GM12892 (cell line): ENCODE results near the gene INTS2.
"Not testable (repeated sequence)": the region's sequence is repeated elsewhere in the genome, so short reads cannot be mapped to it uniquely, and the experiment has no call there.

Experiments
- DNase-seq: peaks from one replicate; pipeline ENCODE4 v3.0.0; 2011; ENCODE audit not compliant: insufficient read length
- FAIRE-seq: peaks from 2 replicates; lab custom pipeline; 2011; peaks lifted over from hg19 to GRCh38; lab: Jason Lieb, UNC
- POLR2A ChIP-seq: IDR thresholded peaks from 2 replicates; pipeline ENCODE4 v1.6.1; 2011; ENCODE audit warnings: low read depth, low read length, control low read depth
- POLR2AphosphoS5 ChIP-seq: IDR thresholded peaks from 2 replicates; pipeline ENCODE4 v1.6.1; 2011; ENCODE audit warnings: low read depth, low read length, control low read depth
- TAF1 ChIP-seq: IDR thresholded peaks from 2 replicates; pipeline ENCODE4 v1.6.1; 2011; ENCODE audit warnings: low read depth, mild to moderate bottlenecking, control low read depth, low read length, borderline replicate concordance

INTS2 gene

GRCh38 chr17:61862975-61863800, 64.6 kb downstream of the INTS2 start, which contains the start of gene BRIP1:
TSS of gene BRIP1 (minus strand) at chr17:61863528. CDS start at chr17:61861539, 1,989 bp downstream.
- TF ChIP-seq POLR2A (peak; percentile 86), POLR2AphosphoS5 (peak; percentile 91), TAF1 (peak; percentile 73; the same call in 1 of the 2 replicates)
- FAIRE-seq (peak; percentile 97), DNase-seq (peak; percentile 69)

- DNase-seq = no peak
- TF ChIP-seq POLR2AphosphoS5 (no peak), POLR2A (no peak; the same call in 1 of the 2 replicates), TAF1 (no peak)
- peak; percentile 27 for FAIRE-seq
These were observed 65.6 kb downstream of the INTS2 start for GRCh38 chr17:61862105-61862574.

GRCh38 chr17:61860397-61860796, 67.4 kb downstream of the INTS2 start:
- not testable (repeated sequence) for FAIRE-seq

GRCh38 chr17:61856035-61856434, 71.7 kb downstream of the INTS2 start:
- FAIRE-seq = no peak
- TF ChIP-seq POLR2AphosphoS5 (no peak), TAF1 (no peak)
- no peak for DNase-seq

More at GRCh38 chr17:61860397-61860796, 67.4 kb downstream of the INTS2 start:
- DNase-seq = not testable (repeated sequence)

GRCh38 chr17:61852857-61853256, 74.9 kb downstream of the INTS2 start:
- TF ChIP-seq POLR2AphosphoS5 (no peak), POLR2A (no peak), TAF1 (no peak)
- DNase-seq (no peak), FAIRE-seq (no peak)

- no peak for TF ChIP-seq POLR2AphosphoS5
- no peak for TF ChIP-seq TAF1
- no peak for TF ChIP-seq POLR2A
- DNase-seq (no peak), FAIRE-seq (no peak)
These were observed 78.1 kb downstream of the INTS2 start for GRCh38 chr17:61849674-61850073.

GRCh38 chr17:61848896-61849295, 78.9 kb downstream of the INTS2 start:
- no peak for DNase-seq
- no peak for FAIRE-seq
- TF ChIP-seq POLR2AphosphoS5 (no peak), TAF1 (no peak), POLR2A (no peak)

GRCh38 chr17:61848247-61848646, 79.5 kb downstream of the INTS2 start:
- no peak for FAIRE-seq
- no peak for TF ChIP-seq POLR2A
- no peak for TF ChIP-seq TAF1
- no peak for TF ChIP-seq POLR2AphosphoS5
- no peak for DNase-seq

- DNase-seq (no peak), FAIRE-seq (no peak)
- TF ChIP-seq POLR2A (no peak), TAF1 (no peak), POLR2AphosphoS5 (no peak)
These were observed 80.1 kb downstream of the INTS2 start for GRCh38 chr17:61847659-61848058.

- TF ChIP-seq POLR2AphosphoS5 (no peak), POLR2A (no peak), TAF1 (no peak)
- DNase-seq (no peak), FAIRE-seq (no peak)
These were observed 80.9 kb downstream of the INTS2 start for GRCh38 chr17:61846761-61847375.

GRCh38 chr17:61846088-61846487, 81.7 kb downstream of the INTS2 start:
- no peak for DNase-seq
- no peak for FAIRE-seq
- no peak for TF ChIP-seq TAF1
- TF ChIP-seq POLR2A = no peak
- no peak for TF ChIP-seq POLR2AphosphoS5
